ENCODE results near the gene CPT2. TPM values are rescaled to one million over a fixed set of nuclear protein-coding genes. Genes with fewer than 3 reads are reported as not detected.

Gene CPT2
- total RNA-seq, 2 experiments from 2014 or later, result 13.9 to 14.9 TPM

- POLR2A ChIA-PET, result no interaction called here
- DNase-seq, result no peak
- Mint-ChIP-seq H3K4me1 (no peaks in the 10 kb centered on the region), H3K4me3 (no peak overlapping the region), H3K36me3 (ENCODE audit: low read depth) (peaks cover 87% of the 10 kb centered on the region), H3K9me3 (no peaks in the 10 kb centered on the region), H3K27ac (no peak overlapping the region), H3K27me3 (no peaks in the 10 kb centered on the region)
- CTCF ChIA-PET, result no interaction called here
Observed at GRCh38 chr1:53260631-53261247, 64.1 kb downstream of the CPT2 start.

GRCh38 chr1:53262000-53262399 lies 65.4 kb downstream of the CPT2 start:
- no peak for DNase-seq
- POLR2A ChIA-PET, result no interaction called here
- Mint-ChIP-seq H3K4me1 (no peaks in the 10 kb centered on the region), H3K27ac (no peak overlapping the region), H3K36me3 (ENCODE audit: low read depth) (peaks cover 91% of the 10 kb centered on the region), H3K27me3 (no peaks in the 10 kb centered on the region), H3K4me3 (no peak overlapping the region), H3K9me3 (no peaks in the 10 kb centered on the region)
- CTCF ChIA-PET, result no interaction called here

Other genes starting within 250 kb of the CPT2 start
- gene PODN, start 134.6 kb upstream of the CPT2 start, total RNA-seq, result not detected
- not detected for gene SLC1A7, start 54.2 kb upstream of the CPT2 start, total RNA-seq
- gene CZIB, start 23.8 kb downstream of the CPT2 start, total RNA-seq, result 10 to 100 TPM; 38.2 to 41.3 TPM
- 10 to 100 TPM; 65.3 to 65.9 TPM for gene MAGOH, start 41.7 kb downstream of the CPT2 start, total RNA-seq
- 10 to 100 TPM; 51.5 to 52.7 TPM for gene LRP8, start 131.2 kb downstream of the CPT2 start, total RNA-seq